KG1 (cell line): ENCODE data around the gene KLHL13.
"Not testable (repeated sequence)": the region's sequence is repeated elsewhere in the genome, so short reads cannot be mapped to it uniquely, and the experiment has no call there.

Source experiments
- DNase-seq: peaks from one replicate; lab custom pipeline; 2025; lab: John Stamatoyannopoulos, UW

Gene KLHL13

DNA sequence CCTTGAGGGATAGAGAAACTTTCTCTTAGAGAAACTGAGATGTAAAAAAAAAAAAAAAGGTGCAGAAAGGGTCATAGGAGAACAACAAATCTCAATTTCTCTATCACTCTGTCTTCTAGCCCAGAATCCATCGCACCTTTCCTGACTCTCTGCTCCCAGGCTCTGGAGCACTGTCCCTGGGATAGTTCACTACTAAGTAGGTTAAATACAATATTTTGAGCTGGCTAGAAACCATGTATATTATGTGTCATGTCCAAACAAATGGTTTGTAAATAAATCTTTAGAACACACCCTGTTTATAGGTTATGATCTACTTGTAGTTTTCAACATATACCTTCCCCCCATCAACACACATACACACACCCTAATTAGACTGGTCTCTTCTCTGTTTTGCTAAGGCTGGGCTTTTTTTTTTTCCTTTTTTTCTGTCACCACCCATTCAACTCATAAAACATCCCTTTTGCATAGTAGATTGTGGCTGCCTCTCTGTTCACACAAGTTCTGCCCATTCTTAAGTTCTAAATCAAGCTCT lies 124.4 kb downstream of the KLHL13 start:
- no peak for DNase-seq

DNA sequence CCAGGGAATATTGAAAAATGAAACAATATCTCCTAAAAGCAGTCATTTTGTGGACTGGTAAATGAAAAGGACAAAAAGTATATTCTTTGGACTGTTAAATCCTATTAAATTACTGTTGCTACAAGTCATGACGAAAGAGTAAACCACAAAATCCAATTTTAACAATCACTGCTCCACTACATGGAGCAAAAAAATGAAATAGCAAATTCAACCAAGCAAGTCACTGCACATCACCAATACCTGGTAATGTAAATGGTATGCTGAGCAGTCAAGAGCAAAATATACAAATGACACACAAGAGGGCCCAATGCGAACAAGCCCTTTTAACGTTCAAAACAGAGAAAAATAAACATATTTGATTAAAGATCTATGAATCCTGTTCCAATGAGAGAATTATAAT lies 126.2 kb downstream of the KLHL13 start:
- DNase-seq: no peak

- no peak for DNase-seq
These were observed 127.1 kb downstream of the KLHL13 start for GRCh38 chrX:117989512-117989911.

DNA sequence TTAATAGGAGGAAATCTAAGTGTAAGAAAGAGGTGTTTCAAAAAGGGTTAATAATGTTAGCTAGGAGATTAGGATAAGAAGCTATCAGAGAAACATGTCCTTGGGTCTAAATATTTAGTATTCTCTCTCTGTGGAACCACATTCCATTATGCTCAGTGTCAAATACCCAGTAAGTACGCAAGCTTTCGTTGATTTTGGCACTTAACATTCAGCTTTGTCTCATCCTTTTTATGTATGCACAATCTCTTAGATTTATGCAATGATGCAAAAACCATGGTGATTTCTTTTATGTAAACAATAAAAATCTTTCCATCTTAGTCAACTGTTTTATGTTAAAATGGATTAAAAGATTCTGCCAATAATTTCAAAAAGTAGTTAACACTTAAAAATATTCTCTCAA lies 129.2 kb downstream of the KLHL13 start:
- DNase-seq: no peak

DNA sequence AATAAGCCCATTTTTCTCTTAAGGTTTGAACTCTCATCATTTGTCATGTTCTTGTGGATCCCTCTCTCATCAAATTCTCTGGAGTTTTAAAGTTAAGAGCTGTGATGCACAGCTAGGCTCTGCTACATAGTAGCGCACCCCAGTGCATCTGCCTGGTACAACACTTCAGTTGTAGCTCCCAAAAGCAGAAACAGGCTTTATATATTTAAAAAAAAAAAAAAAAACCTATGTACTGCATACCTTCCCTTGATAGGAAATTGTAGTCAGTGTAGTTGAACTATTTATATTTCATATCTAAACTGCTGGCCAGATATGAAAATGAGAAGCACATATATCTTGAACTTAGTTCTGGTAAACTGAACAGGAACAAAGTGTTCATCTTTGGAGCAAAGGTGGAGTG lies 131.4 kb downstream of the KLHL13 start:
- DNase-seq: no peak

DNA sequence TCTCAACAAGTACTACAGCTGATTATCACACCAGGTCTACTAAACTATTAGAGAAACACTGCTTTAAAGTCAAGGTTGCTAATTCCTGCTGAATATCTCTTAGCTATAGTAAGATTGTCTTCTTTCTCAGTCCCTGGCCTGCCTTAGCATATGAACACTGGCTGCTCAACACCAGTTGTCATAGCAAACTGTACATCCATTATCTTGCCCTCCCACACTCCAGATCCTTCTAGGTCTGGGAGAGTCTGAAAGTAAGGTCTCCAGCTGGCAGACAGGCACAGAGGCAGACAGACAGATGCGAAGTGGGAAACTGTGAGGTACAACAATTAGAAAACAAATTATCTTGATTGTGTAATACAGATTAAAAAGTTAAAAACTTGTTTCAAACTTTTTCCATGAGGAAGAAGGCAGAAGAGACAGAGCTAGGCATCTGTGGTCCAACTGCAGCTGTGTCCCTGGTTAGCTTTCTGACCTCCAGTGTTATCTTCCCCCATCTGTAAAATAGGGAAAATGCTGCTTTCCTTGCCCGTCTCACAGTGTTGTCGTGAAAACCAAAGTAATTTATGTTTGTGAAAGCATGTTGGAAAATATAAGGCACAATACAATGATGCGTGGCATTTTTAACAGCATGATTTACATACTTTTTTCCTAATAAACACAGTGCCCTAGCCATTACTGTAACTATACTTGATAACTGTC lies 133.8 kb downstream of the KLHL13 start:
- no peak for DNase-seq

GRCh38 chrX:117978402-117978801 lies 138.2 kb downstream of the KLHL13 start:
- DNase-seq: no peak

- no peak for DNase-seq
These were observed 139.1 kb downstream of the KLHL13 start for GRCh38 chrX:117977526-117977925.

DNA sequence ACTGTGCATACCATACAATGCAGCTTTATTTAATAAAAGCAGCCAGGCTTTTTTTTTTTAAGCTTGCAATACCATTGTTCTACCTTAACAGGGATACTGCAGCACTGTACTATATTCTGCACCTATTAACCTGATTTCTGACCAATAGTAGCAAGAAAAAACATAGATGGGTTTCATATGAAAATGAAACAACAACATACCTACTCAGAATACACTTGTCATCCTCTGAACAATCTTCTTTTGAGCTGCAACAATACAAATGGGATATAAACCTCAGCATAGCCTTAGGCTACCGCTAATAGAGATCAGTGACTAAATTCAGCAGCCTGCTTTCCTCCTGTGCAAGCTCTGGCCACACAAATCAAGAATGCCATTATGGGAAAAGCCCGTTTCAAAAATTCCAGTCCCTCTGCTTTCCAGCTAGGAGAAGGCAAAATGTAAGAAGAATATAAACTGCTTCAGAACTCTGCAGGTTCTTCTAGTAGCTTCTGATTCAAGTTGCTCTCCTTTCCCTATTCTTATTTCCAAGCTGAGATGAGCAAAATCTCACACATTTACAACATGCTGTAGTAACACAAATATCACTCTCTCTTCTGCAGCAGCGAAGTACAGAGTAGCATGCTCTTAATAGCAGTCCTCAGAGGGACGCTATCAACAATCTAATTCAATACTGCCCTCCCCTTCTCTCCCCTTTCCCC lies 143.4 kb downstream of the KLHL13 start:
- DNase-seq: no peak

- DNase-seq: no peak
These were observed 143.9 kb downstream of the KLHL13 start for GRCh38 chrX:117972711-117973109.

- DNase-seq: no peak
These were observed 146.8 kb downstream of the KLHL13 start for GRCh38 chrX:117969782-117970181.

GRCh38 chrX:117969328-117969727 lies 147.3 kb downstream of the KLHL13 start:
- no peak for DNase-seq

DNA sequence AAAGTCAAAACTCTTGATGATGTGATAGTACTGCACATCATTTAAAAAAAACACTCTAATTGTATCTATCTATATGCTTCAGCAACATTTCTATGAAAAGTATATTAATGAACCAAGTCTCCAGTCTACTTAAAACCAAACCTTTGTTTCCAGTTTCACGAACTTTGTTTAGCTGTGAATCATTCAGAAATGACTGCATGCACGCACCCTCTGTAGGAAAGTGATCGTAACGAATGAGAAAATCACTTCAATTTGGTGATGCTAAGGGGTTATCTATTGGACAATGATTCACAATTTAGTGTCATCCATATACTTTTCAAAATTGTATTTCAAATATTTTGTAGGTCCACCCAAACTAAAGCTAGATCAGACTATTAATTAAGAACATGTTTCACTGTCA lies 157.6 kb downstream of the KLHL13 start:
- no peak for DNase-seq

- DNase-seq: no peak
These were observed 159.5 kb downstream of the KLHL13 start for GRCh38 chrX:117957128-117957527.

DNA sequence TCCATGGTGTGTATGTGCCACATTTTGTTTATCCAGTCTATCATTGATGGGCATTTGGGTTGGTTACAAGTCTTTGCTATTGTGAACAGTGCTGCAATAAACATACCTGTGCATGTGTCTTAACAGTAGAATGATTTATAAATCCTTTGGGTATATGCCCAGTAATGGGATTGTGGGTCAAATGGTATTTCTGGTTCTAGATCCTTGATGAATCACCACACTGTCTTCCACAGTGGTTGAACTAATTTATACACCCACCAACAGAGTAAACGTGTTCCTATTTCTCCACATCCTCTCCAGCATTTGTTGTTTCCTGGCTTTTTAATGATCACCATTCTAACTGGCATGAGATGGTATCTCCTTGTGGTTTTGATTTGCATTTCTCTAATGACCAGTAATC lies 177.3 kb downstream of the KLHL13 start:
- not testable (repeated sequence) for DNase-seq

- no peak for DNase-seq
These were observed 180.5 kb downstream of the KLHL13 start for GRCh38 chrX:117936118-117936517.

DNA sequence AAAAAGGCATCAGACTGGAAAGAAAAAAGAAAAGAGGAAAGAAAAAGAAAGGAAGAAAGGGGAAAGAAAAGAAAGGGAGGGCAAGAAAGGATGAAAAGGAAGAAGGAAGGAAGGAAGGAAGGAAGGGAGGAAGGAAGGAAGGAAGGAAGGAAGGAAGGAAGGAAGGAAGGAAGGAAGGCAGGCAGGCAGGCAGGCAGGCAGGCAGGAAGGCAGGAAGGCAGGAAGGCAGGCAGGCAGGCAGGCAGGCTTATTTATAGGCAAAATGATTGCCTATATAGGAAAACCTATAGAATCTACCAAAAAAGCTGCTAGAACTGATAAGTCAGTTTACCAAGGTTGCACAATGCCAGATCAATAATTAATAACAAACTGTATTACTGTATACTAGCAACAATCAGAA lies 186.5 kb downstream of the KLHL13 start:
- DNase-seq: not testable (repeated sequence)

GRCh38 chrX:117919755-117920154 lies 196.9 kb downstream of the KLHL13 start:
- no peak for DNase-seq

DNA sequence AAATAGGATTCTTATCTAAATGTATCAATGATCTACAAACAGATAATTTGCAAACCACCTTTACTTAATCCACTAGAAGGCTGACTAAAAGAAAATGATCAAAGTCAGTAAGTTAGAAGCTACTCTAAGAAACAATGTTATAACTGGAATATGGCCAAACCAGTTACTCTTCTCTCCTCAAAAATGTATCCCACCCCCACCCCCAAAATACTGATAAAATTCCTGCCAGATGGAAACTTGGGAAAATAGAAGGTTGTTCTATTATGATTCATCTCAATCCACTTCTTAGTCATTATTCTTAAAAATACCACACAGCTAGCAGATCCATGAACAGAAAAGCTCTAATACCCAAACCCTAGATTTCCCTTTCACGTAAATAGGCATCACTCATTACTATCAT lies 206.4 kb downstream of the KLHL13 start:
- no peak for DNase-seq

DNA sequence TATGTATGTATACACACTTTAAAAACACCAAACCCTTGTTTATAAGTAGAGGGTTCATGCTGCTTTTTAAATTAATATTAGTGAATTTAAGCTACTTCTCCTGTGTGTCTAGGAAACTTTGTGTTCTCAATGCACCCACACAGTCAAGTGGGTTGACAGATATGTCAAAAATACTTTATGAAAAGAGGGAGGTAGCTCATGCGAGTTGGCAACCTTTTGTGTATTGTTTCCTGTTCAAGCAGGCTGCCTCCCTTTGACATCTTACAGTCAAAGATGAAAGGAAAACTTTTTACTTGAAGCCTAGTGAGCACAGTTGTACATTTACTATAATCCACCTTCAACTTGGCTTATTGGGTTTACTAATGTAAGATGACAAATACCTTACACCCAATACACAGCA lies 218.4 kb downstream of the KLHL13 start:
- no peak for DNase-seq

- no peak for DNase-seq
These were observed 221.2 kb downstream of the KLHL13 start for GRCh38 chrX:117895418-117895817.

DNA sequence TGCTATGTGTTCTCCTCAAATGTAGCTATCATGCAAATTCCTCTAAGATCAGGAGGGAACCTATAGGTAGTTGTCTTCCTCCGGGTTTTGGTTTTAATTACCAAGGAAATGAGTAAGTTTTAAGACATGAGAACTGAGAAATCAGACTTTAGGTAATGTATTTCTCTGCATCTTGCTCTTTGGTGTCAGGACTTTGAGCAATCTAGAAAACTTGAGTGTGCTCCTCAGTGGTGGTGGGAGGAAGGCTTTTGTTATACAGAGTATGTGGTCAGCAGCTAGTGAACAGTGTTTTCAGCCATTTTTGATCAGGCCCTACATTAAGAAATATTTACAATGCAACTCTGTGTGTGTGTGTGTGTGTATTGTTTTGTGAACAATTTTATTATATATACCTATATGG lies 224.1 kb downstream of the KLHL13 start:
- no peak for DNase-seq

DNA sequence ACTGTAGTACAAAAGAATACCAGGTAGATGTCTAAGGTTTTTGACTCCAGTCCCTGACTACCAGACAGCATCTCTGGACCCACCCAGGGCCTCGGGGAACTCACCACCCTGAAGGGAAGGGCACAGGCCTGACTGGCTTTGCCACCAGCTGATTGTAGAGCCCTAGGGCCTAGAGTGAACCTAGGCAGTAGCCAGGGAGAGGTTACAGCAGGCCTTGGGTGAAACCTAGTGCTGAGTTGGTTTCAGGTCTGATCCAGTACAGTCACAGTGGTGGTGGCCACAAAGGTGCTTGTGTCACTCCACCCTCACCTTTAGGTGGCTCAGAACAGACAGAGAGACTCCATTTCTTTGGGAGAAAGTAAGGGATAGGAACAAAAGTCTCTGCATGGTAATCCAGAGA lies 244.8 kb downstream of the KLHL13 start:
- no peak for DNase-seq

DNA sequence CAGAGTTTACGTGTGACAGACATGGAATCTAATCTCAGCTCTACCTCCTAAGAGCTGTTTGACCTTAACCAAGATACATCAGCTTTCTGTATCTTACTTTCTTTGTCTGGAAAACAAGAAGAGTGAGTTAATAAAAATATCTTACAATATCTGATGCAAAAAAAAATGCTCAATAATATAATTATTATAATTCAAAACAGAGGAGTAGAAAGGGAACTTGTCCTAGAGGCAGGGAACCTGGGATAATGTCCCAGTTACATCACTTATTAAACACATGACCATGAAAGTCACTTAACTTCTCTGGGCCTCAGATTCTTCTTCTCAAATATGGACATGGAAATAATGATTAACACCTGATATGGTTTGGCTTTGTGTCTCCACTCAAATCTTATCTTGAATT lies 256.1 kb downstream of the KLHL13 start:
- DNase-seq: no peak
